ENCODE results near the gene CNIH3.

The CNIH3 gene

DNA sequence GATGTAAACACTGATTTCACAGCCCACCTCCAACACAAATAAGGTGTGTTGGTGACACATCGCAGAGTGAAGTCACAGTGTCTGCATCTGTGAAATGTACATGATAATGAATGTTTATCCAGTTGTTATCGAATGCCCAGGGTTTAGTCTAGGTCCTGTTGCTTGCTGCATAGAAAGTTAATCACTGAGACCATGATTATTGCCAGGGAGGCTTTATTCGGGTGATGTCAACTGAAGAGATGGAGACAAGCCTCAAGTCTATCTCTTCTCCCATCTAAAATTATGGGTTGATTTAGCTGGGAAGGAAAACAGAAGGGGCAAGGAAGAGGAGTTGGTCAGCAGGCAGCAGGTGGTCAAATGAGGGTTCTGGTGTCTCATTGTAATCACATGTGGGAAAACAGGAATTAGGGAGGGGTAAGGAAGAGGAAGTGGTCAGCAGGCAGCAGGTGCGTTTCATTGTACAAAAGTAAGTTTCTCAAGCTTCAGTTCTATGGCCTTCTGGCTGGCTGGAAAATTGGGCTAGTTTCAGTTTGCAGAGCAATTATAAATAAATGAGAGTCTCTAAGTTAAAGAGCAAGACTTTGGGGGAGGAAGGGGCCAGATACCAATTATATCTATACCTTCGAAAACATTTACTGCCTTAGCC, 167.0 kb downstream of the CNIH3 start:
- Histone ChIP-seq H3K27me3 (ENCODE audit: low read length) (no peaks in the 10 kb centered on the region), H3K79me2 (ENCODE audit: insufficient read depth, low read length) (no peaks in the 10 kb centered on the region), H3K27ac (ENCODE audit: low read depth, low read length) (no peak overlapping the region), H3K4me2 (ENCODE audit: low read depth, low read length, poor library complexity, severe bottlenecking) (no peak overlapping the region), H3K9me2 (replicated peaks; ENCODE audit: insufficient read depth, low read length) (no peaks in the 10 kb centered on the region), H2AFZ (ENCODE audit: low read depth, low read length, severe bottlenecking) (no peak overlapping the region), H3K9me3 (ENCODE audit: insufficient read depth, low read length) (no peaks in the 10 kb centered on the region), H3F3A (ENCODE audit: insufficient read depth) (no peaks in the 10 kb centered on the region), H4K20me1 (ENCODE audit: low read depth, low read length) (no peaks in the 10 kb centered on the region), H3K9ac (ENCODE audit: low read length) (no peak overlapping the region), H3K36me3 (ENCODE audit: low read length) (no peaks in the 10 kb centered on the region), H3K4me3 (ENCODE audit: insufficient read depth, low read length, poor library complexity, severe bottlenecking) (no peak overlapping the region)
- TF ChIP-seq, protein P1, sequence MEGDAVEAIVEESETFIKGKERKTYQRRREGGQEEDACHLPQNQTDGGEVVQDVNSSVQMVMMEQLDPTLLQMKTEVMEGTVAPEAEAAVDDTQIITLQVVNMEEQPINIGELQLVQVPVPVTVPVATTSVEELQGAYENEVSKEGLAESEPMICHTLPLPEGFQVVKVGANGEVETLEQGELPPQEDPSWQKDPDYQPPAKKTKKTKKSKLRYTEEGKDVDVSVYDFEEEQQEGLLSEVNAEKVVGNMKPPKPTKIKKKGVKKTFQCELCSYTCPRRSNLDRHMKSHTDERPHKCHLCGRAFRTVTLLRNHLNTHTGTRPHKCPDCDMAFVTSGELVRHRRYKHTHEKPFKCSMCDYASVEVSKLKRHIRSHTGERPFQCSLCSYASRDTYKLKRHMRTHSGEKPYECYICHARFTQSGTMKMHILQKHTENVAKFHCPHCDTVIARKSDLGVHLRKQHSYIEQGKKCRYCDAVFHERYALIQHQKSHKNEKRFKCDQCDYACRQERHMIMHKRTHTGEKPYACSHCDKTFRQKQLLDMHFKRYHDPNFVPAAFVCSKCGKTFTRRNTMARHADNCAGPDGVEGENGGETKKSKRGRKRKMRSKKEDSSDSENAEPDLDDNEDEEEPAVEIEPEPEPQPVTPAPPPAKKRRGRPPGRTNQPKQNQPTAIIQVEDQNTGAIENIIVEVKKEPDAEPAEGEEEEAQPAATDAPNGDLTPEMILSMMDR (IDR thresholded peaks at IDR 0.05; ENCODE audit: insufficient read depth, low read length, poor library complexity, severe bottlenecking) = no peak
- no peak for TF ChIP-seq EZH2phosphoT487 (conservative IDR thresholded peaks at IDR 0.05; ENCODE audit: low read length)

DNA sequence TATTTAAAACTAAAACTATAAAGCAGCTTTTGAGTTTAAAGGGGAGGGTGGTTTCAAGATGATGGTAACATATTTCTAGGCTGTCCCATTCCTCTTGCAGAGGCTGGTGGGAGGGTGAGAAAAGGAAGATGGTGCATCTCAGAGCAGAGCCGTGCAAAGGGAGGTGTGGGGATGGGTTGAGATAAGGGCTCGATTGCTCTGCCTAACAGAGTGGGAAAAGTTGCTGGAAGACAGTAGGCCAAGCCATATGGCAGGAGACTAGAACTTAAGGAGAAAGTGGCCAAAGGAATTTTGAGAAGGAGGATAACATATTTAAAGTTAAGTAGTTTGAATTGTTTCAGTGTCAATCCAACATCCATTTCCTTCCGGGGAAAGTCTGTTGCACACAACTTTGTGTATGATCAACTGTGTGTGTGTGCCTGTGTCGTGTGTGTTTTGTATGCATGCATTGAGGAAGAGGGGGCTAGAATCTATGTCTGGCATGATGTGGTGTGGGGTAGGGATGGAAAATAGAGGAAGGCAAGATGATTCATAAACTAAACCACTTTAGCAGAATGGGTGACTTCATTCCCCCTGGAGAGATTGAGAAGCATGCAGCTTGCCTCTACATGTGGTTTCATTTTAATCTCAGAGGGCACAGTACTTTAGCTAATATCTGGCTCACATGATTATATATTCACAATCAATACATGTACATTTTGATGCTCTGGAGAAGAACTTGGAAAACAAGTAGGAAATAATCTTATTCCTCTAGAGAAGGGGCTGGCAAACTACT, 168.3 kb downstream of the CNIH3 start:
- H3K4me2 ChIP-seq (ENCODE audit: low read depth, low read length, poor library complexity, severe bottlenecking) = no peak overlapping the region
- H2AFZ ChIP-seq (ENCODE audit: low read depth, low read length, severe bottlenecking) = no peak overlapping the region
- H3F3A ChIP-seq (ENCODE audit: insufficient read depth) = no peaks in the 10 kb centered on the region
- no peaks in the 10 kb centered on the region for H3K9me2 ChIP-seq (replicated peaks; ENCODE audit: insufficient read depth, low read length)
- H3K27me3 ChIP-seq (ENCODE audit: low read length) = no peaks in the 10 kb centered on the region
- H3K9me3 ChIP-seq (ENCODE audit: insufficient read depth, low read length) = no peaks in the 10 kb centered on the region
- no peaks in the 10 kb centered on the region for H3K36me3 ChIP-seq (ENCODE audit: low read length)
- no peak overlapping the region for H3K4me3 ChIP-seq (ENCODE audit: insufficient read depth, low read length, poor library complexity, severe bottlenecking)
- H4K20me1 ChIP-seq (ENCODE audit: low read depth, low read length) = no peaks in the 10 kb centered on the region
- H3K9ac ChIP-seq (ENCODE audit: low read length) = no peak overlapping the region
- H3K27ac ChIP-seq (ENCODE audit: low read depth, low read length) = no peak overlapping the region
- TF ChIP-seq EZH2phosphoT487 (conservative IDR thresholded peaks at IDR 0.05; ENCODE audit: low read length) = no peak
- TF ChIP-seq, protein P1 (IDR thresholded peaks at IDR 0.05; ENCODE audit: insufficient read depth, low read length, poor library complexity, severe bottlenecking) = no peak
- no peaks in the 10 kb centered on the region for H3K79me2 ChIP-seq (ENCODE audit: insufficient read depth, low read length)

DNA sequence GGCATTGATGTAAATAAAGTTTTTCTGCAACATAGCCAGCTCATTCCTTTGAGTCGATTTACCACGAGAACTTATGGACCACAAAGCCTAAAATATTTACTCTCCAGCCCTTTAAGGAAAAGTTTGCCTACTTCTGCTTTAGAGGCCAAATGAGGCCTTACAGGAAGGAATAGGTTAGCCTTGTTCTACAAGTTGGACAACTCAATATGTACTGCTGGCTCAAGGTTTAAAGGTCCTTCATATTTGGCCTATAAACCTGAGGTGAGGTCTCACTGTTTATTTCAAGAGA, 168.9 kb downstream of the CNIH3 start:
- Histone ChIP-seq H3K4me3 (ENCODE audit: insufficient read depth, low read length, poor library complexity, severe bottlenecking) (no peak overlapping the region), H3K27me3 (ENCODE audit: low read length) (no peaks in the 10 kb centered on the region), H3K4me2 (ENCODE audit: low read depth, low read length, poor library complexity, severe bottlenecking) (no peak overlapping the region), H3K9me3 (ENCODE audit: insufficient read depth, low read length) (no peaks in the 10 kb centered on the region), H3K36me3 (ENCODE audit: low read length) (no peaks in the 10 kb centered on the region), H3K27ac (ENCODE audit: low read depth, low read length) (no peak overlapping the region), H3K79me2 (ENCODE audit: insufficient read depth, low read length) (no peaks in the 10 kb centered on the region), H3K9me2 (replicated peaks; ENCODE audit: insufficient read depth, low read length) (no peaks in the 10 kb centered on the region), H3F3A (ENCODE audit: insufficient read depth) (no peaks in the 10 kb centered on the region), H2AFZ (ENCODE audit: low read depth, low read length, severe bottlenecking) (no peak overlapping the region), H3K9ac (ENCODE audit: low read length) (no peak overlapping the region), H4K20me1 (ENCODE audit: low read depth, low read length) (no peaks in the 10 kb centered on the region)
- no peak for TF ChIP-seq EZH2phosphoT487 (conservative IDR thresholded peaks at IDR 0.05; ENCODE audit: low read length)
- TF ChIP-seq, protein P1 (IDR thresholded peaks at IDR 0.05; ENCODE audit: insufficient read depth, low read length, poor library complexity, severe bottlenecking) = no peak
